Neural cell (in vitro differentiated cells): ENCODE data around the gene NNT.

Source experiments
- EP300 ChIP-seq: fragments of 450-650 bp; conservative IDR thresholded peaks from 2 replicates; pipeline ENCODE4 v1.6.1; 2014; ENCODE audit warnings: antibody characterized with exemption, mild to moderate bottlenecking, moderate library complexity; ENCODE audit not compliant: poor library complexity, severe bottlenecking
- EZH2 ChIP-seq: fragments of 200-600, 300-800 bp; shearing (Covaris generic), sonication (generic); IDR thresholded peaks from 2 replicates; pipeline ENCODE4 v1.6.1; 2014; ENCODE audit warnings: antibody characterized with exemption, low read length, borderline replicate concordance, mild to moderate bottlenecking; ENCODE audit not compliant: insufficient read depth, poor library complexity, severe bottlenecking
- MXI1 ChIP-seq: fragments of 450-650 bp; conservative IDR thresholded peaks from 2 replicates; pipeline ENCODE4 v1.6.1; 2014; ENCODE audit warnings: antibody characterized with exemption, mild to moderate bottlenecking; ENCODE audit not compliant: poor library complexity, severe bottlenecking
- POLR2AphosphoS5 ChIP-seq: IDR thresholded peaks from 2 replicates; pipeline ENCODE4 v1.6.1; 2012
- RAD21 ChIP-seq: fragments of 450-650 bp; conservative IDR thresholded peaks from 2 replicates; pipeline ENCODE4 v1.6.1; 2014; ENCODE audit warnings: antibody characterized with exemption, mild to moderate bottlenecking, moderate library complexity
- SMC3 ChIP-seq: fragments of 450-650 bp; conservative IDR thresholded peaks from 2 replicates; pipeline ENCODE4 v1.6.1; 2014; ENCODE audit warnings: antibody characterized with exemption, mild to moderate bottlenecking, moderate library complexity; ENCODE audit not compliant: poor library complexity
- TF ChIP-seq, protein P1 (sequence below): fragments of 450-650 bp; IDR thresholded peaks from 2 replicates; pipeline ENCODE4 v1.5.1; 2014; ENCODE audit warnings: antibody characterized with exemption, mild to moderate bottlenecking, moderate library complexity; ENCODE audit not compliant: poor library complexity, severe bottlenecking

- TF ChIP-seq, protein P1, sequence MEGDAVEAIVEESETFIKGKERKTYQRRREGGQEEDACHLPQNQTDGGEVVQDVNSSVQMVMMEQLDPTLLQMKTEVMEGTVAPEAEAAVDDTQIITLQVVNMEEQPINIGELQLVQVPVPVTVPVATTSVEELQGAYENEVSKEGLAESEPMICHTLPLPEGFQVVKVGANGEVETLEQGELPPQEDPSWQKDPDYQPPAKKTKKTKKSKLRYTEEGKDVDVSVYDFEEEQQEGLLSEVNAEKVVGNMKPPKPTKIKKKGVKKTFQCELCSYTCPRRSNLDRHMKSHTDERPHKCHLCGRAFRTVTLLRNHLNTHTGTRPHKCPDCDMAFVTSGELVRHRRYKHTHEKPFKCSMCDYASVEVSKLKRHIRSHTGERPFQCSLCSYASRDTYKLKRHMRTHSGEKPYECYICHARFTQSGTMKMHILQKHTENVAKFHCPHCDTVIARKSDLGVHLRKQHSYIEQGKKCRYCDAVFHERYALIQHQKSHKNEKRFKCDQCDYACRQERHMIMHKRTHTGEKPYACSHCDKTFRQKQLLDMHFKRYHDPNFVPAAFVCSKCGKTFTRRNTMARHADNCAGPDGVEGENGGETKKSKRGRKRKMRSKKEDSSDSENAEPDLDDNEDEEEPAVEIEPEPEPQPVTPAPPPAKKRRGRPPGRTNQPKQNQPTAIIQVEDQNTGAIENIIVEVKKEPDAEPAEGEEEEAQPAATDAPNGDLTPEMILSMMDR: no peak
- TF ChIP-seq RAD21: no peak
- no peak for TF ChIP-seq SMC3
- TF ChIP-seq EZH2: no peak
- no peak for TF ChIP-seq MXI1
- no peak for TF ChIP-seq POLR2AphosphoS5
- no peak for TF ChIP-seq EP300
Measured at GRCh38 chr5:43704243-43704642, 101.3 kb downstream of the NNT start.
